ENCODE data around the gene TLK2.
"Not testable (repeated sequence)": the region's sequence is repeated elsewhere in the genome, so short reads cannot be mapped to it uniquely, and the experiment has no call there.

Gene TLK2

GRCh38 chr17:62611292-62611691, 132.7 kb downstream of the TLK2 start:
- no peak for DNase-seq

GRCh38 chr17:62611728-62612127, 133.1 kb downstream of the TLK2 start:
- no peak for DNase-seq

DNA sequence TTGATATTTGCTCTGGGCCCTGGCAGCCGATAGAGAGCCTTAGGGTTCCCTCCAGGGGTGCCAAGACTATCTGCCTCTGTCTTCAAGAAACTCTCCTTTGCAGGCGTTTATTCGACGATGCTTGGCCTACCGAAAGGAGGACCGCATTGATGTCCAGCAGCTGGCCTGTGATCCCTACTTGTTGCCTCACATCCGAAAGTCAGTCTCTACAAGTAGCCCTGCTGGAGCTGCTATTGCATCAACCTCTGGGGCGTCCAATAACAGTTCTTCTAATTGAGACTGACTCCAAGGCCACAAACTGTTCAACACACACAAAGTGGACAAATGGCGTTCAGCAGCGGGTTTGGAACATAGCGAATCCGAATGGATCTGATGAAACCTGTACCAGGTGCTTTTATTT, 133.7 kb downstream of the TLK2 start:
- DNase-seq, result not testable (repeated sequence)

- DNase-seq, result not testable (repeated sequence)
Observed at GRCh38 chr17:62613095-62613494, 134.5 kb downstream of the TLK2 start.

GRCh38 chr17:62614142-62614541, 135.5 kb downstream of the TLK2 start:
- DNase-seq, result peak; percentile 83

DNA sequence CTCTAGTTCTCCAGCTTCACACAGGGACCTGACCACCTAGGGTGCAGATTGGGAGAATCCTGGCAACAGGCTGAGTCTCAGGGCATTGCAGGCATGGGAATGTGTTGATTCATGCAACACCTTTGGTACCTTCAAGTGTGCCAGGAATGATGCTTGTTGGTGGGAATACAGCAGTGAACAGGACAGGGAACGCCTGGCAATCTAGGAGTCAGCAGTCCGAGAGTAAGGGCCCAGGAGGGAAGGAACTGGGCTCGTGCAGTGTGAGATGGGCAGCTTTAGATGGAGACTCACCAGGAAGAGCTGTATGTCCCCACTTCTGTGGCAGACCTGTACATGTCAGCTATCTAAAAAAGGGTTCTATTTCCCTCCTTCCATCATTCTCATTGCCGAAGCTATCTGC, 136.9 kb downstream of the TLK2 start:
- no peak for DNase-seq

- DNase-seq, result no peak
Observed at GRCh38 chr17:62616993-62617893, 138.6 kb downstream of the TLK2 start.

GRCh38 chr17:62617894-62618472, 139.4 kb downstream of the TLK2 start:
- no peak for DNase-seq

DNA sequence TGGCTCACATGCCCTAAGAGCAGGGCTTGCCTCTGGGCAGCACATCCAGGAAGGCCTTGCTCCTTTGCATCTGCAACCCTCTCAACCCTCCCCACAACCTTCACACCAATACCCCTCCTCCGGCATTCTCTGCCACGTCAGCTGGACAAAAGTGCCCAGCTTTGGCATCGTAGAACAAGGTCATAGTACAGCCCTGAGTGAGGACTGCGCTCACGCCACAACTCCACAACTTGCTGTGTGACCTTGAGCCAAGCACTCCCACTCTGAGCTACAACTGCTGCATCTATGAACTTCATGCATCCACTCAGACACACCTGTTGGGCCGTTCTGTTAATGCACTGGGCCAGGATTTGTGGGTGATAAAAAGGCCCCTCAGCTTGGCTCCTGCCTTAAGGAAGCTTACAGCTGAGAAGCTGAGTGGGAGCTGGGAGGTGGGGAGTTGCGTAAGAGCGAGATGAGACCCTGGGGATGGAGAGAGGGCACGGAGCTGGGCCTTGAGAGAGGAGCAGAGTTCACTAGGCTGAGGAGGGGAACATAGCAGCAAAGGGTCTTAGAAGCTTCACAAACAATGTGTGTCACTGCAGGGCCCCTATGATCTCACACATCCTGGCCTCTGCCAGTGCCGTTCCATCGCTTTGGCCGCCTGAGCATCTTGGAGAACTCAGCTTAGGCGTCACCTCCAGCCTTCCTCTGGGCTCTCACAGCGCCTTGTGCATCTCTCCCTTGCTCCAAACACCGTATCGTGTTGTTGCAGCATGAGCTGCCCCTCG, 140.2 kb downstream of the TLK2 start:
- no peak for DNase-seq

DNA sequence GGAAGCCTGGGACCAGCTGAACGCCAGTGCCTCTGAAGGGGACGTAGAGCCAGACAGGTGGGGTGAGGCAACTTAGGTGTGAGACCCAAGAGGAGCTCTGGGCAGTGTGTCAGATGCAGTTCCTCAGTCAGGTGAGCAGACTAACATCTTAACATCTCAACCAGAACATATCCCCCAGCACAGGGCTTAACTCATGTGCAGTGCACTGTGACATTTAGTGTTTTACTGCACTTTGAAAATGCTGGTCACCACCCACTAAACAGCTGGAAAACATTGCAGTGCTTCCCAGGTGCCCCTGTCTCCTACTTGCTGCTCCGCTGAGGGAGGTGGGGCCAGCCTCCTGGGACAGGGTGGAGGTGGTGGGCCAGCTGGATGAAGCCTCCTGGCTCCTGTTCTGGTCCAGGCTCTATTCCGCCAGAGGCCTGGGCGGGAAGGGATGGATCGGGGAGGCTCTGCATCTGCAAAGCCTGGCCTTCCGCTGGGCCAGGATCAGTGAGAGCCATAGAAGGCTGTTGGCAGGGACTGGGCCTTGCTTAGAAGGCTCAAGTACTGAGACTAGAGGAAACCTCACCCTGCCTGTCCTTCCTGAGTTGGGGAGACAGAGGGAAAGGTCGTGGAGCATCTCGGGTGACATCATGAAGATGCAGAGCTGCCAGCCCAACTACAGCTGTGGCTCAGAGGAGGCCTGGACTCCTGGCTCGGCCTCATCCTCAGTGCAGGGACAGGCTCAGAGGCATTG, 141.0 kb downstream of the TLK2 start:
- DNase-seq, result no peak

DNA sequence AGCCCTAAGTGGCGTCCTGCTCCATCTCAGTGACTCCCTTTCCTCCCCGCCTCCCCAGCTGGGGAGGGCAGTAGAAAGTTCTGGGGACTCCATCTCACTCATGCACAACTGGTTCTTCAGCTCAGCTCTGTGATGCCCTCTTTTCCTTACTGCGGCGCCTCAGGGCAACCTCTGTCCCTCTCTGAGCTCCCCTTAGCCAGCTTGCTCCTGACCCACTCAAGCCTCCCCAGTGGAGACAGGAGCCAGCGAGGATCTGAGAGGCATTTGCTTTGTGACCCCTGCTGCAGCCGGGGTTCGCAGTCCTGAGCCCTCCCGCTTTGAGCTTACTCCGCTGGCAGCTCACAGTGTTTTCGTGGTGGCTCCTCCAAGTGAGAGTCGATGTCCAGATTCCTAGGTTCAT, 142.6 kb downstream of the TLK2 start:
- no peak for DNase-seq

GRCh38 chr17:62625184-62625869, 146.7 kb downstream of the TLK2 start:
- no peak for DNase-seq

DNA sequence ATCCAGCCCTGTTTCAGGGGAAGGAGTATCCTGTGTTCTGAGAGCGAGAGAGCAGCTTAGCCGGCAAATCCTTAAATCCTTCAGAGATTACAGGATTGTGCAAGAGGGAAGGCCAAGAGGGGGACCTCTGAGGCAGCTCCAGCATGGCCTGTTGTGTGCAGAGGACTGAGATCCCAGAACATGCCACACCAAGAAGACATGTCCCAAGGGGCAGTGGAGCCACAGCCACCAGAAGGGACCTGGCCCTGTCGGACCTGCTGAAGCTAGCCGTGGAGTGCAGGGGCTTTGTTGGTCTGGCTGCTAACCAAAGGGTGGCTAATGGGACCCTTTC, 147.2 kb downstream of the TLK2 start:
- DNase-seq, result peak; percentile 24

GRCh38 chr17:62626719-62627218, 148.1 kb downstream of the TLK2 start:
- peak; percentile 90 for DNase-seq

DNA sequence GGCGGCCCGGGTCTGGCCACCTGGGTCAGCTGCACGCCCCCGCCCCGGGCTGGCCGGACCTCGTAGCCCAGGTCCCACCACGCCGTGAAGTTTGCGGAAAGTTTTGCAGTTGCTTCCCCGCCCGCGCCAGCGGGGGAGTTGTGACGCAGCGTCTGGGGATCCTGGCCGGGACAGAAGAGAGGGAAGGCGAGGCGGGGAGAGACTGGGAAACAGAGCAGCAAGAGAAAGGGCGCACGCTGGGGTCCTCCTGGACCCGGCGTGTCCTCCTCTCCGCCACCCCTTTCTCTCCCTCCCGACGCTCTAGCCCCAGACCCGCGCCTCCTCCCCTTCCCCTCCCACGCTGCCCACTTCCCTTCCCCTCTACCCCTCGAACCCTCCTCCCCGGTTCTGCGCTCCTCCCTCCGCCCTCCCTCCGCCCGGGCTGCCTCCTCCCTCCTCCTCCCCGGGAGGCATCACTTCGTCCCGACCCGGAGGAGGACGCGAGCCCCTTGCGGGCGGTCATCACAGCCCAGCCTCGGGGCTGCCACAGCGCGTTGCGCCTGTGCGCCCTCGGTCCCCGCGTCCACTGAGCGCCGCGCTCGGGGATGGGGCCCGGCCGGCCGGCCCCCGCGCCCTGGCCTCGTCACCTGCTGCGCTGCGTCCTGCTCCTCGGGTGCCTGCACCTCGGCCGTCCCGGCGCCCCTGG, 148.7 kb downstream of the TLK2 start, which contains the start of gene MRC2:
Gene MRC2 (plus strand): TSS at position 452 of the 685 bp plus-strand sequence. CDS start 133 bp downstream, at position 585.
- peak; percentile 77 for DNase-seq

DNA sequence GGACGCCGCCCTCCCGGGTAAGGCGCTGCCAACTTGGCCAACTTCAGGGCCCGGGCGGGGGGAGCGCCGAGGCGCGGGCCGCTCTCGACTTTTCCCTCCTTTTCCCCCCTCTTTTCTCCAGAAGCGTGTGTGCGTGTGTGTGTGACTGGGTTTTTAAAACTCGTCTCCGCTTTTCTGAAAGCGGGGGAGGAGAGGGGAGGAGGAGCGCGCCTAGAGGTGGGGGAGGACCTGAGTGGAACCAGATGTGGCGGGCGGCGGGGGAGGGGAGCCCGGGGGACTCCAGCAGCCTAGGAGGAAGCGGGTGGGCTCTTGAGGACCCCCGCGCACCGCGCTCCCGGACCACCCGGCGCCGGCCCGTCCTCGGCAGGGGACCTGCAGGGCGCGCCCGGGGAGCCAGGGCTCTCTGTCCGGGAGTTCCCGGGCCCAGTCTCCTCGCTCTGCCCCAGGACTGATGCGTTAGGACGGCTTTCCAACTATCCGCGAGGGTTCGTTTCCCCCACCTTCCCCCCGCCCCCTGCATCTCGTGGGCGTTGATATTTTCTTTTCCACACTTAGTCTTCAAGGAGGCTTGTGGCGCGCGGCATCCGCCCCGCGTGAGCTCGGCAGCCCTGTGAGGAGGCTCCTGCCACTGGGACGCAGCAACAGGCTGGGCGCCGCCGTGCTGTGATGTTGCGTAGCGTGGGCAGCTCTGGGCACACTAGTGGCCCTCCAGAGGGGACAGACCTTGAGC, 149.4 kb downstream of the TLK2 start:
- DNase-seq, result peak; percentile 57

DNA sequence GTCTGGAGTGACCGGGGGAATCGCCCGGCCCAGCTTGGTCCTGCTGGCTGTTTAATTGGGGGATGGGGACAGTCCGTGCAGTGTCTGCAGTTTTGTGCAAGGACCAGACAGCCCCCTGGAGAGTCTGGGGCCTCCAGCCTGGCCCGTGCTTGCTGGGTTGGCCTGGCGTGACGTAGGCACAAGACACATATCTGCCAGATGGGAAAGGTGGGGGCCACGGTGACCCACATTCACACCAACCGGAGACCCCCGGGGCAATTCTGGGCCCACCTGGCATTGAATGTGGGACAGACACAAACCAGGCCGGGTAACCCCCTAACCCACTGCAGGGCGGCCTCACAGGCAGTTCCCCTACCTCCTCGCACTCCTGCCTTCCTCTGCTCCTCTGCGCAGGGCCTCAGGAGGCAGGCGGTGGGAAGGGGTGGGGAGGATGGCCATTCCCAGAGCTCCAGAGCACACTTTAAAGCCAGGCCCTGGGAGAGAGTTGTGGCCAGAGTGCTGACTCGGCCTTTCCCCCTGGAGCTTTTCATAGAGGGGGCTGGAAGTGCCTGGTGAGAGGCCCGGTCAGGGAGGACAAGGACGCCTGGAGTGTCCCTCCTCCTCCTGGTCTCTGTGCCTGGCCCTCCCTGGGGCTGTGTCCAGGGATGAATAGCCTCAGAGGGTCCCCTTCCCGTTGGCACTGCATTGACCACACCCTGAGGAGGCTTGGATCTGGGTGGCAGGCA, 150.4 kb downstream of the TLK2 start:
- DNase-seq, result peak; percentile 13

DNA sequence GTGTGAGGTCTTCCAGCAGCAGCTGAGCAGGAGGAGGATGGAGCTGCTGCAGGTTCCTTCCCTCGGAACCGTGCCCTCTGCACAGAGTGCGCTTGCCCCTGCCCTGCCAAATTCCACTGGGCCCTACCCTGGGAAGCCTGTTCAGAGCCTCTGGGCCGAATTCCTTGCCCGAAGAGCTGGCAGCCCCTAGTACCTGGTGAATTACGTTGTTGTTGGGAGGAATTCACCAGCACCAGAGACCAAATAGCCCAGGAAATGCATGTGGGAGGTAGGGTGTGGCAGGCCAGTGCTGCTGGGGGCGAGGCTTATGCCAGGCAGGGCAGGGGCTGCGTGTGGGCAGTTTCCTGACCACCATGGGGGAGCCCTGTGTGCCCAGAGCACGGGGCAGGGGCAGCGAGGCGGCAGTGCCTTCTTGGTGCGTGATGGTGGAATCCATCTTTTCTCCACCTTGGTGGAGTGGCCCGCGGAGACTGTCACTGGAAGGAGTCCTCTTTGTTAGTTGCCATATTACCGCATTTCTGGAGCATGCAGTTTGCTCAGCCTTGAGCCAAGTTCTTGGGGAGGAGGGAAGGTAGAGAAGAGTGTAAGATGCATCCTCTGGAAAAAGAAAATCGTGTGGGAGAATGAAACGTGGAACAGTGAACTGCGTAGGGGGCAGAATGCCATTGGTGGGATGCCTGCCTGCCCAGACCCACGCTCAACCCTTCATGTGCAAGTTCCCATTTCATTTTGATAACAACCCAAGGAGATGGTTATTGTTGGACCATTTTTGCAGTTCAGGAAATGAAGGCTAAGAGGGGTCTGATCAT, 151.1 kb downstream of the TLK2 start:
- no peak for DNase-seq

Measured in HCEC 1CT (cell line).